ENCODE data around the gene GSTM4. TPM values are rescaled to one million over a fixed set of nuclear protein-coding genes. Genes with fewer than 3 reads are reported as not detected.

The GSTM4 gene
- total RNA-seq, 1 experiment from 2014 or later = 13.6 TPM

DNA sequence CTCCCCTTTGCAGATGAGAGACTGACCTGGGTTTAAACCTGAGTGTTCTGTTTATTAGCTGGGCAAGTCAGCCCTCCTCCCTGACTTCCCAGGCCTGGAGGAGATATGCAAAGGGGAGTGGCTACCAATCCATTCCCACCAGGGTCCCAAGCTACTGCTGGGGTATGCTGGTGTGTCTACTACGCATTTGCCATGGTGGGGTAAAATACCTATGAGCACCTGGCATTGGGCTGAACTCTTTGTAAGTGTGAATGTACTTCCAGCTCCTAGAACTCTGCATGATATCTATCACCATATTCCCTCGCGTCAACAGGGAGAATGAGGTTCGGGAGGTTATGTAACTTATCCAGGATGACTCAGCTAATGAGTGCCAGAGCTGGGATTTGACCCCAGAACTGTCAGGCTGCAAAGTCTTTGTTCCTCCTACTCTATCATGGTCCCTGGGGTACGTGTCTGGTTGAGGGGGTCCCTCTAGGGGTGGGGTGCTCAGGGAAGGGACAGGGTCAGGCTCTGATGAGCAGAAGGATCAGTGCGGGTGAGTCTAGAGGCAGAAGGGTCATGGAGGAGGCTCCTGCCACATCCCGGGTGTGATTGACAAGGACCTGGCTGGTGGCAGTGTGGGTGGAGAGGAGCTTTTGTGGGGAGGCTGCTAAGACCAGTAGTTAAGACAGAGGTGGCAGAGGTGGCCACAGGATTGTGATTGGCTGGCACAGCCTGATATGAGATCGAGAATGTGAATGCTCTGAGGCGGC lies 19.5 kb upstream of the GSTM4 start:
- TF ChIP-seq, protein P1, sequence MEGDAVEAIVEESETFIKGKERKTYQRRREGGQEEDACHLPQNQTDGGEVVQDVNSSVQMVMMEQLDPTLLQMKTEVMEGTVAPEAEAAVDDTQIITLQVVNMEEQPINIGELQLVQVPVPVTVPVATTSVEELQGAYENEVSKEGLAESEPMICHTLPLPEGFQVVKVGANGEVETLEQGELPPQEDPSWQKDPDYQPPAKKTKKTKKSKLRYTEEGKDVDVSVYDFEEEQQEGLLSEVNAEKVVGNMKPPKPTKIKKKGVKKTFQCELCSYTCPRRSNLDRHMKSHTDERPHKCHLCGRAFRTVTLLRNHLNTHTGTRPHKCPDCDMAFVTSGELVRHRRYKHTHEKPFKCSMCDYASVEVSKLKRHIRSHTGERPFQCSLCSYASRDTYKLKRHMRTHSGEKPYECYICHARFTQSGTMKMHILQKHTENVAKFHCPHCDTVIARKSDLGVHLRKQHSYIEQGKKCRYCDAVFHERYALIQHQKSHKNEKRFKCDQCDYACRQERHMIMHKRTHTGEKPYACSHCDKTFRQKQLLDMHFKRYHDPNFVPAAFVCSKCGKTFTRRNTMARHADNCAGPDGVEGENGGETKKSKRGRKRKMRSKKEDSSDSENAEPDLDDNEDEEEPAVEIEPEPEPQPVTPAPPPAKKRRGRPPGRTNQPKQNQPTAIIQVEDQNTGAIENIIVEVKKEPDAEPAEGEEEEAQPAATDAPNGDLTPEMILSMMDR (IDR thresholded peaks at IDR 0.05; ENCODE audit: unreplicated experiment) = no peak
- no peaks in the 10 kb centered on the region for H3K27me3 Mint-ChIP-seq (ENCODE audit: unreplicated experiment)
- no peaks in the 10 kb centered on the region for H3K9me3 Mint-ChIP-seq (ENCODE audit: low read depth, unreplicated experiment)
- H3K27ac Mint-ChIP-seq (ENCODE audit: unreplicated experiment) = no peak overlapping the region
- no peak for DNase-seq
- no peak overlapping the region for H3K4me3 Mint-ChIP-seq (ENCODE audit: low read depth, unreplicated experiment)
- BruUV-seq (replicated peaks) = no TSS peak
- CTCF ChIA-PET = interaction anchor here (1.2 kb wide), 1 partner anchor 88 kb away, joined by 4 read pairs; the partner anchor contains the start of gene GNAI3
- peaks cover 15% of the 10 kb centered on the region for H3K4me1 Mint-ChIP-seq (ENCODE audit: low read depth, unreplicated experiment)
- H3K36me3 Mint-ChIP-seq (ENCODE audit: insufficient read depth, unreplicated experiment) = peaks cover 5% of the 10 kb centered on the region
- intact Hi-C loops (cut with micrococcal nuclease; ENCODE audit: unreplicated experiment) = no loop called here

DNA sequence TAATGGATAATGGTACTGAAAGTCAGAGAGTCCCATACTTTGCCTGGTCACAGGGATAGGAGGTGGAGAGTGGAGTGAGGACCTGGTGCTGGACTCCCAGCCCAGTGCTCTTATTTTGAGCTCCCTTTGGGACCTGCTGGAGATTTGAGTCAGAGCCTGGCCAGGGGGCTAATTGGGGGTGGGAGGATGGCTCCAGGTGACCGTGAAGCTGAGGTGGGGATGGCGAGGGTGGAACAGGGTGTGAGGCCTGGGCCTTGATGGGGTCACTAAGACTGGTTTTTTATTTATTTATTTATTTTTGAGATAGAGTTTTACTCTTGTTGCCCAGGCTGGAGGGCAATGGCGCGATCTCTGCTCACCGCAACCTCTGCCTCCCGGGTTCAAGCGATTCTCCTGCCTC lies 18.5 kb upstream of the GSTM4 start:
- H3K36me3 Mint-ChIP-seq (ENCODE audit: insufficient read depth, unreplicated experiment) = peaks cover 5% of the 10 kb centered on the region
- H3K9me3 Mint-ChIP-seq (ENCODE audit: low read depth, unreplicated experiment) = no peaks in the 10 kb centered on the region
- TF ChIP-seq, protein P1 (IDR thresholded peaks at IDR 0.05; ENCODE audit: unreplicated experiment) = no peak
- CTCF ChIA-PET = interaction anchor here (1.2 kb wide), 1 partner anchor 89 kb away, joined by 4 read pairs; the partner anchor contains the start of gene GNAI3
- no peak overlapping the region for H3K27ac Mint-ChIP-seq (ENCODE audit: unreplicated experiment)
- no peak for DNase-seq
- no TSS peak for BruUV-seq (replicated peaks)
- H3K27me3 Mint-ChIP-seq (ENCODE audit: unreplicated experiment) = no peaks in the 10 kb centered on the region
- intact Hi-C loops (cut with micrococcal nuclease; ENCODE audit: unreplicated experiment) = no loop called here
- H3K4me1 Mint-ChIP-seq (ENCODE audit: low read depth, unreplicated experiment) = peaks cover 15% of the 10 kb centered on the region
- H3K4me3 Mint-ChIP-seq (ENCODE audit: low read depth, unreplicated experiment) = no peak overlapping the region

DNA sequence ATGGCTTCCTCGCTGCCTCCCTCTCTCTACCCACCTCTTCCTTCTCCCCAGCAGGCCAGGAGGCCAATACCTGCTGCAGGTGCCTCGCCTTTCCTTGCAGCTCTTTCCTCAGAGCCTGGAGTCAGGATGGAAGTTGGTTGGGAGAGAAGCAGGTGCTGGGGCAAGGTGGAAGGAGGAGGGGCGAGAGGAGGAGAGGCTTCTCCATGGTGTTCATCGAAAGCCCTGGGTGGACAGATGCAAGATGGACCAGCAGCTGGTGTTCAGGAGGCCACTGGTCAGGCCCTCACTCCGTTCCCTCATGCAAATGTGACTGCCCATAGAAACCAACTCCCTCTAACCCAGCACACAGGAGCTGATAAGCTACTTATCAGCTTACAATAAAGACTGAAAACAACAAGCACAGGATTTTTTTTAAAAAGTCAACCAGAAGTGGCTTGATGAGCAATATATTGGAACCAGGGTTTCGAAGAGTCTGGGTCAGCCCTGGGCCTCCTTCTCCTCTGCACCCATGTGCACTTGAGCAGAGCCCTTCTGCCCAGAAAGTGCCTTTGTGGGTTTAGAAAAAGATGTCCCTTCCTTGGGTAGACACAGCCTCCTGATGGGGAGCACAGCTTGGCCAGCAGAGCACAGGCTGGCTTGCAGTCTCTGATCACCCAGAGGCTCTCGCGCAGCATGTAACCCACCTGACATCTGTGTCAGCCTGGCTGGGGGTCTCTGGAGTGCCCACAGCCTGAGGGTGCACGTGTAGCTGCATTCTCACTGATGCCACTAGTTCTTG lies 16.6 kb upstream of the GSTM4 start:
- BruUV-seq (replicated peaks) = no TSS peak
- CTCF ChIA-PET = interaction anchor here (0.5 to 3.3 kb wide), 11 partner anchors 9 to 345 kb away, joined by 3 to 26 read pairs (median 6); partner anchors contain the start of genes AHCYL1, GNAI3 and GSTM4
- Mint-ChIP-seq H3K9me3 (ENCODE audit: low read depth, unreplicated experiment) (no peaks in the 10 kb centered on the region), H3K36me3 (ENCODE audit: insufficient read depth, unreplicated experiment) (peaks cover 6% of the 10 kb centered on the region), H3K27ac (ENCODE audit: unreplicated experiment) (no peak overlapping the region), H3K4me3 (ENCODE audit: low read depth, unreplicated experiment) (no peak overlapping the region), H3K27me3 (ENCODE audit: unreplicated experiment) (no peaks in the 10 kb centered on the region), H3K4me1 (ENCODE audit: low read depth, unreplicated experiment) (peaks cover 20% of the 10 kb centered on the region)
- intact Hi-C loops (cut with micrococcal nuclease; ENCODE audit: unreplicated experiment) = no loop called here
- TF ChIP-seq, protein P1 (IDR thresholded peaks at IDR 0.05; ENCODE audit: unreplicated experiment) = no peak
- DNase-seq = no peak

DNA sequence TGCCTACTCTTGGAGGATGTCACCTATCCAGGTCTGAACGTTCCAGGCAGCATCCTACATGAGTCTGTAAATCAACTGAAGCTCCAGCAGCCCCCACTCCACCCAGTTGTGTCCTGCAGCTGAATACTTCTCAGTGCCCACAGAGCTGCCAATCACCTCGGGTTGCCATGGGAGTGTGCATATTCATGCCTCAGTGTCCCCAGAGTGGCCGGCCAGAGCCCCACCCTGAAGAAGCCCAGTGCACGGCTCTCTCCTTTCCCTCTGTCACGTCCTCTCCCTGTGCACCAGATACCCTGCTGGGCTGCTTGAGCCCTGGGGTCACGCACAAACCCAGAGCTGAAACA lies 16.1 kb upstream of the GSTM4 start:
- Mint-ChIP-seq H3K9me3 (ENCODE audit: low read depth, unreplicated experiment) (no peaks in the 10 kb centered on the region), H3K4me1 (ENCODE audit: low read depth, unreplicated experiment) (peaks cover 20% of the 10 kb centered on the region), H3K4me3 (ENCODE audit: low read depth, unreplicated experiment) (no peak overlapping the region), H3K27me3 (ENCODE audit: unreplicated experiment) (no peaks in the 10 kb centered on the region), H3K36me3 (ENCODE audit: insufficient read depth, unreplicated experiment) (peaks cover 12% of the 10 kb centered on the region), H3K27ac (ENCODE audit: unreplicated experiment) (no peak overlapping the region)
- BruUV-seq (replicated peaks) = no TSS peak
- DNase-seq = no peak
- intact Hi-C loops (cut with micrococcal nuclease; ENCODE audit: unreplicated experiment) = loop anchor here (5.0 kb wide), 3 partner anchors 62 to 342 kb away; partner anchors contain the start of genes AHCYL1 and GNAI3
- TF ChIP-seq, protein P1 (IDR thresholded peaks at IDR 0.05; ENCODE audit: unreplicated experiment) = no peak
- CTCF ChIA-PET = interaction anchor here (0.5 to 3.3 kb wide), 20 partner anchors 9 to 345 kb away, joined by 3 to 26 read pairs (median 4); partner anchors contain the start of genes AHCYL1, AMPD2, GNAI3 and GNAT2

Data from Calu3 (cell line).